Prostate gland (tissue), 2 donors: ENCODE results near the gene MLLT10. TPM values are rescaled to one million over a fixed set of nuclear protein-coding genes. Genes with fewer than 3 reads are reported as not detected.

ENCODE experiments used
- DNase-seq: peaks from one replicate; pipeline ENCODE4 v3.0.0-alpha.2; 2019; ENCODE audit warnings: low spot score
- H3K27ac ChIP-seq, 2 donors: fragments of 200-600 bp; sonication (generic); 2 replicates each; pipeline ENCODE4 v1.5.1; 2017 to 2019
- H3K27me3 ChIP-seq: fragments of 200-600 bp; sonication (generic); replicated peaks from 2 replicates; pipeline ENCODE4 v1.5.1; 2019; ENCODE audit not compliant: insufficient read depth
- H3K36me3 ChIP-seq, 2 donors: fragments of 200-600 bp; sonication (generic); 1 replicate in 1 of 2; 2 replicates in 1 of 2; pipeline versions ENCODE4 v1.5.1 to v1.8.1; 2017 to 2019
- H3K4me1 ChIP-seq: fragments of 200-600 bp; sonication (generic); replicated peaks from 2 replicates; pipeline ENCODE4 v1.5.1; 2019
- H3K4me3 ChIP-seq, 2 donors: fragments of 200-600 bp; sonication (generic); 2 replicates each; pipeline ENCODE4 v1.5.1; 2017 to 2019
- H3K9me3 ChIP-seq: fragments of 200-600 bp; sonication (generic); 2 replicates; pipeline ENCODE4 v1.5.1; 2017
- POLR2A ChIP-seq: fragments of 450-650 bp; IDR thresholded peaks from one replicate; pipeline ENCODE4 v1.6.1; 2016; ENCODE audit warnings: antibody characterized with exemption, mild to moderate bottlenecking
- POLR2AphosphoS5 ChIP-seq: sonication (generic); formaldehyde crosslinking; IDR thresholded peaks from one replicate; pipeline ENCODE4 v1.6.1; 2017; ENCODE audit warnings: antibody characterized with exemption
- WGBS: methylation state at CpG from one replicate; pipeline ENCODE4 v1.1.5; 2018; 5-methylcytosine and 5-hydroxymethylcytosine counted together
- intact Hi-C: fragments of 100-400 bp; cut with DNase I; formaldehyde crosslinking; loops from one replicate; pipeline ENCODE4 v1.14.2; 2022
- total RNA-seq, 2 donors: library from RNA; depleted of rRNA; stranded (reverse); fragments of >200 nt; gene quantifications; one replicate each; pipeline ENCODE4 v1.1.0, GENCODE V29; 2016
- TF ChIP-seq, protein P1 (sequence below), 4 experiments: fragments of 200-600 bp in 2 of 4; fragments of 450-650 bp in 2 of 4; sonication (generic) in 2 of 4; IDR thresholded peaks; 1 replicate in 3 of 4; 2 replicates in 1 of 4; pipeline ENCODE4 v1.5.1; 2016 to 2019; ENCODE audit warnings: antibody characterized with exemption in 4 of 4, mild to moderate bottlenecking in 2 of 4, moderate library complexity in 2 of 4

MLLT10 gene
- total RNA-seq, 2 donors from 2014 or later = 31.2 to 68.3 TPM

DNA sequence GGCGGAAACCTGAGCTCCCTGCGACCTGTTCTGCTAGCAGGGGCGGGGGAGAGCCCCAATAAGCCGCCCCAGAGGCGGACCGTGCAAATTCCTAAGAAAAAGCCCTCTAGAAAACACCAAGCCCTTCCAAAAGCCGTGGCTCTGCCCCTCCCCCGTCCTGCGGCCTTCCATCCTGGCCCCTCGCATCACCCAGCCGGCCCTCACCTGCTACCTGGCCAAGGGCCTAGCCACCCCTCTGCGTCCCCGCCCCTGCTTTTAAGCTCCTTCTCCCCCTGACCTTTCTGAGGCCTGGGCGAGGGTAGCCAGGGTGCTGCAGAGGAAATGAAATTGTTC is 33.5 kb upstream of the MLLT10 start:
- WGBS = 72% methylated on average over 14 of the region's 14 CpGs
- intact Hi-C loops = no loop called here
- no peaks in the 10 kb centered on the region for H3K27me3 ChIP-seq

DNA sequence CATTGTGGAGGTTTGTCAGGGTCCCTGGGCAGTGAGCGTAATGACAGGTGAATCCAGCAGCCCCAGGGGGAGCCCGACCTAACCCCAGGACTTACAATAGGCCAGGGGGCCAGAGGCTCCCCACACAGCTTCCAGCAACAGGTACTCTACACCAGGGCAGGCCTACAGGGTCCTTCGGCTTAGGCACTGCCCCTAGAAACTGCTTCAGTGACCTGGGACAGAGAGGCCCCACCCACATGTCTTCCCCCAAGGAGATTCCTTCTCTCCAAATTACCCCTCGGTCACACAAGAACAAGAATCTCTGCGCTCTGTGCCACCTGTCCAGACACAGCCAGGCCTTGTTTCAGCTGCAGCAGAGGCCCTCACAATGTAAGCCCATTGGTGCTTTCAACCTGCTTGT is 32.9 kb upstream of the MLLT10 start:
- Histone ChIP-seq H3K36me3 (no peaks in the 10 kb centered on the region), H3K4me1 (no peaks in the 10 kb centered on the region), H3K9me3 (no peaks in the 10 kb centered on the region), H3K4me3 (no peak overlapping the region), H3K27me3 (no peaks in the 10 kb centered on the region), H3K27ac (no peak overlapping the region)
- 98% methylated on average over 5 of the region's 5 CpGs for WGBS
- intact Hi-C loops = no loop called here
- TF ChIP-seq POLR2A (no peak), POLR2AphosphoS5 (no peak)
- TF ChIP-seq, protein P1, sequence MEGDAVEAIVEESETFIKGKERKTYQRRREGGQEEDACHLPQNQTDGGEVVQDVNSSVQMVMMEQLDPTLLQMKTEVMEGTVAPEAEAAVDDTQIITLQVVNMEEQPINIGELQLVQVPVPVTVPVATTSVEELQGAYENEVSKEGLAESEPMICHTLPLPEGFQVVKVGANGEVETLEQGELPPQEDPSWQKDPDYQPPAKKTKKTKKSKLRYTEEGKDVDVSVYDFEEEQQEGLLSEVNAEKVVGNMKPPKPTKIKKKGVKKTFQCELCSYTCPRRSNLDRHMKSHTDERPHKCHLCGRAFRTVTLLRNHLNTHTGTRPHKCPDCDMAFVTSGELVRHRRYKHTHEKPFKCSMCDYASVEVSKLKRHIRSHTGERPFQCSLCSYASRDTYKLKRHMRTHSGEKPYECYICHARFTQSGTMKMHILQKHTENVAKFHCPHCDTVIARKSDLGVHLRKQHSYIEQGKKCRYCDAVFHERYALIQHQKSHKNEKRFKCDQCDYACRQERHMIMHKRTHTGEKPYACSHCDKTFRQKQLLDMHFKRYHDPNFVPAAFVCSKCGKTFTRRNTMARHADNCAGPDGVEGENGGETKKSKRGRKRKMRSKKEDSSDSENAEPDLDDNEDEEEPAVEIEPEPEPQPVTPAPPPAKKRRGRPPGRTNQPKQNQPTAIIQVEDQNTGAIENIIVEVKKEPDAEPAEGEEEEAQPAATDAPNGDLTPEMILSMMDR (IDR thresholded peaks at IDR 0.05) = no peak
- DNase-seq = no peak

More for the DNA sequence above, 33.5 kb upstream of the MLLT10 start:
- Histone ChIP-seq H3K4me3 (no peak overlapping the region), H3K9me3 (no peaks in the 10 kb centered on the region), H3K36me3 (no peaks in the 10 kb centered on the region), H3K4me1 (no peaks in the 10 kb centered on the region), H3K27ac (no peak overlapping the region)
- TF ChIP-seq, protein P1 (IDR thresholded peaks at IDR 0.05) = no peak
- TF ChIP-seq POLR2A = no peak
- no peak for TF ChIP-seq POLR2AphosphoS5
- no peak for DNase-seq

DNA sequence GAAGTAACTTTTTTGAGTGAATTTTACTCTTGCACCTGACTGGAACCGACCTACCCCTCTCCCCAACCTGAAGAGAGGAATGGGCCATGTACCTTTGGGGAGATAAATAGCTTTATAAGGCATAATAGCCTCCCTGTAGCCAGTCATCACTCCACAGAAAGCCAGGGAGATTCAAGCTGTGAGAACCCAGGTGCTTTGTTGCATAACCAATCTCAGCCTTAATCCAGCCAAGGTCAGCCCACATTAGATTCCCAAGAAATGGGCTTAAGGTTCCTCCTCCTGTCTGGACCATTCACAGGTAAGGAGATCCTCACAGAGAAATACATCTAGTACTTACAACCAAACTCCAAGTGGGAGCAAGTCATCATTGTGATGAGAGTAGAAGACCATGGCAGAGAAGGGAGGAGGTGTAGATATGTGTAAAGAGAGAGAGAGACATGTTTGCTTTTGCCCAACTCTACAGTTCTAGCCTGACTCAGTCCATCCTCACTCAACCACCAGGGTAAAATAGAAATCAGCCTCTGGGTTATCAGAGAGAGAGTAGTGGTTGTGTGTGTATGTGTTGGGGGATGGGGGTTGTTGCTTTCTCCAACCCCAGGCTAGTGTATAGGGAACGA is 32.2 kb upstream of the MLLT10 start:
- TF ChIP-seq POLR2A (no peak), POLR2AphosphoS5 (no peak)
- TF ChIP-seq, protein P1 (IDR thresholded peaks at IDR 0.05) = no peak
- H3K27ac ChIP-seq = no peak overlapping the region
- intact Hi-C loops = no loop called here
- no peaks in the 10 kb centered on the region for H3K36me3 ChIP-seq
- no peaks in the 10 kb centered on the region for H3K27me3 ChIP-seq
- 94% methylated on average over 2 of the region's 2 CpGs for WGBS
- H3K4me3 ChIP-seq = no peak overlapping the region
- H3K4me1 ChIP-seq = no peaks in the 10 kb centered on the region
- no peak for DNase-seq
- no peaks in the 10 kb centered on the region for H3K9me3 ChIP-seq

DNA sequence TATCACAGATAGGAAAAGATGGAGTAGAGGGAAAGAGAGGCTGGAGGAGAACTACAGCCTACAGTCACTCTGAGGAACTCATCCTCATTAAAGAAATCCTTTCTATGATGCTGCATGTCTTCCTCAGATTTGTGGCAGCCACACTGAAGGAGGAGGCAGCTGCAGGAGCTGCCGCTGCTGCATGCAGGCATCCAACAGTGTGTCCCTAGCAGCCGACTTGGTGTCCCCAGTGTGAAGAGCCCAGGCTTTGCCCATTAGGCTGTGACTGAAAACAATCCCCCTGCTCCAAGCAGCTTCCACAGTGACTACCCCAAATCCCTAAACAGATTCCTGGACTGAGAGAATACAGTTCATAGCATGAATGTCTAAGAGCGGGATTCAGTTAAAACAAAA is 31.7 kb upstream of the MLLT10 start:
- Histone ChIP-seq H3K4me1 (no peaks in the 10 kb centered on the region), H3K27me3 (no peaks in the 10 kb centered on the region), H3K4me3 (no peak overlapping the region), H3K36me3 (no peaks in the 10 kb centered on the region), H3K27ac (no peak overlapping the region), H3K9me3 (no peaks in the 10 kb centered on the region)
- no peak for DNase-seq
- TF ChIP-seq, protein P1 (IDR thresholded peaks at IDR 0.05) = no peak
- no peak for TF ChIP-seq POLR2AphosphoS5
- TF ChIP-seq POLR2A = no peak
- intact Hi-C loops = no loop called here
- WGBS = 97% methylated on average over 3 of the region's 3 CpGs

DNA sequence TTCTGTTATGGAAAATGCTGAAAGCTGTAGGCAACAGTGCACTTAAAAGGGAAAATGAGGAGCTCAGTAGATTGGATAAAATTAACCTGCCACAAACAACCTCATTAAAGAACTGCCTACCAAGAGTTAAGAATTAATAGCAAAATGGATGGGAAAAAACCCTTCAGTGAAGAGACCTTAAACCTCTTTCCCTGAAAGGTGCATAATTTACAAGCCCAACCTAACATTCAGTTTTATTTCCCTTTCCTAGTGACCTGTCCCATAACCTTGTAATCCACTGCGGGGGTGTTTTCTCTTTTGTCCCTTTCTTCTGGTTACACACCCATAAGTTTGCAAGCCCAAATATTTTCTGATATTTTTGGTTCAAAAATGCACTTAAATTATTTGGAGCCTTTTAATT is 30.5 kb upstream of the MLLT10 start:
- Histone ChIP-seq H3K4me1 (no peaks in the 10 kb centered on the region), H3K27ac (no peak overlapping the region), H3K4me3 (no peak overlapping the region), H3K9me3 (no peaks in the 10 kb centered on the region), H3K36me3 (no peaks in the 10 kb centered on the region), H3K27me3 (no peaks in the 10 kb centered on the region)
- TF ChIP-seq POLR2A = no peak
- TF ChIP-seq, protein P1 (IDR thresholded peaks at IDR 0.05) = no peak
- TF ChIP-seq POLR2AphosphoS5 = no peak
- no peak for DNase-seq
- WGBS = 90% methylated on average over 1 of the region's 1 CpG
- intact Hi-C loops = no loop called here
